GM12891 (cell line): ENCODE measurements around the gene LEKR1.
"Not testable (repeated sequence)": the region's sequence is repeated elsewhere in the genome, so short reads cannot be mapped to it uniquely, and the experiment has no call there.

ENCODE experiments used
- POLR2A ChIP-seq: IDR thresholded peaks from 2 replicates; pipeline ENCODE4 v1.6.1; 2011; ENCODE audit warnings: low read depth, low read length, control low read depth
- POLR2AphosphoS5 ChIP-seq: IDR thresholded peaks from 2 replicates; pipeline ENCODE4 v1.6.1; 2011; ENCODE audit warnings: low read depth, low read length, control low read depth
- POU2F2 ChIP-seq: IDR thresholded peaks from 2 replicates; pipeline ENCODE4 v1.6.1; 2011; ENCODE audit warnings: low read depth, mild to moderate bottlenecking, control low read depth, low read length, moderate library complexity
- TAF1 ChIP-seq: IDR thresholded peaks from 2 replicates; pipeline ENCODE4 v1.6.1; 2011; ENCODE audit warnings: low read depth, low read length, control low read depth

GRCh38 chr3:156800287-156800686 lies 25.9 kb upstream of the LEKR1 start:
- not testable (repeated sequence) for TF ChIP-seq POLR2AphosphoS5, TAF1, POLR2A, POU2F2
